OCI-LY7 (cell line): Measurements from ENCODE around the gene FCMR. TPM values are rescaled to one million over a fixed set of nuclear protein-coding genes. Genes with fewer than 3 reads are reported as not detected.

Experiments used
- BruUV-seq: library from RNA; stranded (reverse); fragments of 400-500 nt; replicated peaks from 2 replicates; lab custom pipeline; 2021; lab: Mats Ljungman, UMichigan
- CTCF ChIA-PET: fragments of 300-600 bp; sonication (Branson Sonifier 250); formaldehyde crosslinking; loops from one replicate; lab custom pipeline; 2022; ENCODE audit warnings: antibody characterized with exemption; ENCODE audit not compliant: unreplicated experiment; lab: Charles Lee
- POLR2A ChIA-PET: fragments of 300-600 bp; sonication (Branson Sonifier 250); formaldehyde crosslinking; loops from one replicate; lab custom pipeline; 2022; ENCODE audit warnings: antibody characterized with exemption; lab: Charles Lee
- DNase-seq: peaks from one replicate; pipeline ENCODE4 v3.0.0-alpha.2; 2015; ENCODE audit warnings: low spot score
- H2AFZ ChIP-seq: fragments of 200-600 bp; sonication (generic), shearing (Covaris generic); 2 replicates; pipeline ENCODE4 v1.6.1; 2014; ENCODE audit warnings: mild to moderate bottlenecking, antibody characterized with exemption, low read length, moderate library complexity
- H3K27ac ChIP-seq: fragments of 200-600 bp; sonication (generic); 2 replicates; pipeline ENCODE4 v1.5.1; 2014; ENCODE audit warnings: mixed run types, low read depth, mild to moderate bottlenecking, moderate library complexity, low read length, inconsistent platforms; ENCODE audit not compliant: poor library complexity, severe bottlenecking
- H3K36me3 ChIP-seq: fragments of 200-600 bp; sonication (generic); 2 replicates; pipeline ENCODE4 v1.6.1; 2014; ENCODE audit warnings: mild to moderate bottlenecking, antibody characterized with exemption, low read length, moderate library complexity, mixed read lengths; ENCODE audit not compliant: insufficient read depth
- H3K4me1 ChIP-seq: fragments of 200-600 bp; sonication (generic); 2 replicates; pipeline ENCODE4 v1.5.1; 2014; ENCODE audit warnings: mild to moderate bottlenecking, low read length; ENCODE audit not compliant: insufficient read depth, poor library complexity, severe bottlenecking
- H3K4me2 ChIP-seq: fragments of 200-600 bp; sonication (generic); 2 replicates; pipeline ENCODE4 v1.6.1; 2014; ENCODE audit warnings: mild to moderate bottlenecking, low read length
- H3K4me3 ChIP-seq: fragments of 200-600 bp; sonication (generic); 2 replicates; pipeline ENCODE4 v1.5.1; 2014; ENCODE audit warnings: mild to moderate bottlenecking, low read depth, low read length; ENCODE audit not compliant: poor library complexity, severe bottlenecking
- H3K79me2 ChIP-seq: fragments of 200-600 bp; sonication (generic); 2 replicates; pipeline ENCODE4 v1.6.1; 2016; ENCODE audit warnings: low read depth, mild to moderate bottlenecking, low read length, moderate library complexity, mixed read lengths; ENCODE audit not compliant: insufficient read depth
- H3K9me2 ChIP-seq: fragments of 200-600 bp; sonication (generic); 2 replicates; pipeline ENCODE4 v1.6.1; 2016; ENCODE audit warnings: mild to moderate bottlenecking, low read length, mixed read lengths; ENCODE audit not compliant: insufficient read depth
- H3K9me3 ChIP-seq: fragments of 200-600 bp; sonication (generic); 2 replicates; pipeline ENCODE4 v1.6.1; 2014; ENCODE audit warnings: mild to moderate bottlenecking, mixed run types, low read length, mixed read lengths
- H4K20me1 ChIP-seq: fragments of 200-600 bp; sonication (generic); 2 replicates; pipeline ENCODE4 v1.6.1; 2014; ENCODE audit warnings: mild to moderate bottlenecking, antibody characterized with exemption, low read length, moderate library complexity, mixed read lengths; ENCODE audit not compliant: insufficient read depth
- CTCF ChIP-seq: fragments of 200-600 bp; sonication (generic); conservative IDR thresholded peaks from 2 replicates; pipeline ENCODE4 v1.5.1; 2014; ENCODE audit warnings: mild to moderate bottlenecking, antibody characterized with exemption, low read length, moderate library complexity, mixed read lengths
- EZH2phosphoT487 ChIP-seq: fragments of 200-600 bp; sonication (generic); IDR thresholded peaks from 2 replicates; pipeline ENCODE4 v1.6.1; 2018; ENCODE audit warnings: low read depth, borderline replicate concordance, mild to moderate bottlenecking, mixed run types, antibody characterized with exemption, low read length, moderate library complexity, mixed read lengths
- intact Hi-C: fragments of 100-400 bp; cut with micrococcal nuclease; formaldehyde crosslinking; loops from one replicate; pipeline ENCODE4 v1.10.0; 2022; ENCODE audit not compliant: unreplicated experiment
- total RNA-seq, 2 experiments: library from RNA; depleted of rRNA in 1 of 2; stranded (reverse); fragments of >200 nt in 1 of 2; shearing (Covaris generic) in 1 of 2; gene quantifications; 2 replicates each; pipeline ENCODE4 v1.2.3, GENCODE V29; 2014 to 2022

Gene FCMR
- total RNA-seq, 2 experiments from 2014 or later: 5.2 to 9.2 TPM

- TF ChIP-seq CTCF (no peak), EZH2phosphoT487 (no peak)
- Histone ChIP-seq H3K36me3 (no peaks in the 10 kb centered on the region), H3K27ac (no peak within 1 kb of the TSS), H3K9me2 (no peaks in the 10 kb centered on the region), H3K4me2 (no peak within 1 kb of the TSS), H3K4me1 (no peaks in the 10 kb centered on the region), H3K9me3 (no peaks in the 10 kb centered on the region), H4K20me1 (no peaks in the 10 kb centered on the region), H2AFZ (no peak within 1 kb of the TSS), H3K4me3 (no peak within 1 kb of the TSS), H3K79me2 (no peaks in the 10 kb centered on the region)
- intact Hi-C loops: no loop called here
- ChIA-PET POLR2A (interaction anchor here (1.2 kb wide), 1 partner anchor 16 kb away, joined by 4 read pairs; no protein-coding TSS in a partner anchor), CTCF (no interaction called here)
- DNase-seq: no peak
- BruUV-seq: no TSS peak
Observed at GRCh38 chr1:206946261-206946660, 24.5 kb upstream of the FCMR start, which contains the start of gene PIGR. Gene PIGR (minus strand): TSS chr1:206946466. CDS start chr1:206940531, 5,935 bp downstream.

- Histone ChIP-seq H3K27ac (no peak overlapping the region), H3K79me2 (no peaks in the 10 kb centered on the region), H3K9me3 (no peaks in the 10 kb centered on the region), H3K36me3 (no peaks in the 10 kb centered on the region), H3K4me3 (no peak overlapping the region), H3K4me2 (no peak overlapping the region), H3K4me1 (no peaks in the 10 kb centered on the region), H4K20me1 (no peaks in the 10 kb centered on the region), H3K9me2 (no peaks in the 10 kb centered on the region), H2AFZ (no peak overlapping the region)
- no TSS peak for BruUV-seq
- POLR2A ChIA-PET: interaction anchor here (1.2 kb wide), 1 partner anchor 15 kb away, joined by 4 read pairs; no protein-coding TSS in a partner anchor
- CTCF ChIA-PET: no interaction called here
- DNase-seq: no peak
- TF ChIP-seq CTCF: no peak
- TF ChIP-seq EZH2phosphoT487: no peak
- intact Hi-C loops: no loop called here
Observed at GRCh38 chr1:206945779-206946178, 24.0 kb upstream of the FCMR start.

DNA sequence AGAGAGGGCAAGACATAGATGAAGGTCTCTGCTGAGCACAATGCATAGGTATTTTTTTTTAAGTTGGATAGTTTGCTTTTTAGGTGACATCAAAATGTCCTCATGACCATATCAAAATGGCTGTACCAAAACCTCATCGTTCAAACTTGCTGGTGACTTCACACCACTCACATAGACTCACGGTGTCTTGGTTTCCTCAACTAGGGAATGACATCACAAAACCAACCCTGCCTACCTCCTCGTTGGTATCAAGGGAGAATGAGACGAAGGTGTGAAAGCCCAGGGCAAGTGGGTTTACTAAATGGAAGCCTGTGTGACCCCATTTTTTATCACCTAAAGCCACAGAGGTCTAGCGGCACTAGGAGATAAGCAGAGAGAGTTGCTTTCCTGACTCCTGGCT, 23.0 kb upstream of the FCMR start:
- Histone ChIP-seq H3K9me3 (no peaks in the 10 kb centered on the region), H2AFZ (no peak overlapping the region), H3K36me3 (no peaks in the 10 kb centered on the region), H3K79me2 (no peaks in the 10 kb centered on the region), H4K20me1 (no peaks in the 10 kb centered on the region), H3K4me1 (no peaks in the 10 kb centered on the region), H3K4me3 (no peak overlapping the region), H3K27ac (no peak overlapping the region), H3K4me2 (no peak overlapping the region), H3K9me2 (no peaks in the 10 kb centered on the region)
- POLR2A ChIA-PET: no interaction called here
- intact Hi-C loops: no loop called here
- no TSS peak for BruUV-seq
- DNase-seq: no peak
- CTCF ChIA-PET: no interaction called here
- TF ChIP-seq EZH2phosphoT487 (no peak), CTCF (no peak)
